ENCODE measurements around the gene MFSD6L.

DNA sequence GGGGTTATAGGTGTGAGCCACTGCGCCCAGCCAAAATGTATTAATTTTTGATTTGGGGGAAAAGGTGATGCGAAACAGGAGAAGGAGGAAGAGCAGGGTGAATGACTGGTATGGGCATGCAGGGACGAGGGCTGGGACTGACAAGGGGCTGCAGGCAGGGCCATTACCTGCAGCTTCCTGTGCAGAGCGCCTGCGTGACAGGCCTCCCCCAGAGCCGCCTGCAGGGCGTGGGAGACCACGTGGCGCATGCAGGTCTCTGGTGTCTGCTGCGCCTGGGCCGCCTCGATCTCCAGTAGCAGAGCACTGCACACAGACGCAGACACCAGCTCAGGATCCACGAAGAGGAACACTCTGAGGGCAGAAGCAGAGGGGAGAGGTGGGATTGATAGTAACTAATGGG is 35.9 kb upstream of the MFSD6L start:
- TF ChIP-seq, protein P1, sequence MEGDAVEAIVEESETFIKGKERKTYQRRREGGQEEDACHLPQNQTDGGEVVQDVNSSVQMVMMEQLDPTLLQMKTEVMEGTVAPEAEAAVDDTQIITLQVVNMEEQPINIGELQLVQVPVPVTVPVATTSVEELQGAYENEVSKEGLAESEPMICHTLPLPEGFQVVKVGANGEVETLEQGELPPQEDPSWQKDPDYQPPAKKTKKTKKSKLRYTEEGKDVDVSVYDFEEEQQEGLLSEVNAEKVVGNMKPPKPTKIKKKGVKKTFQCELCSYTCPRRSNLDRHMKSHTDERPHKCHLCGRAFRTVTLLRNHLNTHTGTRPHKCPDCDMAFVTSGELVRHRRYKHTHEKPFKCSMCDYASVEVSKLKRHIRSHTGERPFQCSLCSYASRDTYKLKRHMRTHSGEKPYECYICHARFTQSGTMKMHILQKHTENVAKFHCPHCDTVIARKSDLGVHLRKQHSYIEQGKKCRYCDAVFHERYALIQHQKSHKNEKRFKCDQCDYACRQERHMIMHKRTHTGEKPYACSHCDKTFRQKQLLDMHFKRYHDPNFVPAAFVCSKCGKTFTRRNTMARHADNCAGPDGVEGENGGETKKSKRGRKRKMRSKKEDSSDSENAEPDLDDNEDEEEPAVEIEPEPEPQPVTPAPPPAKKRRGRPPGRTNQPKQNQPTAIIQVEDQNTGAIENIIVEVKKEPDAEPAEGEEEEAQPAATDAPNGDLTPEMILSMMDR (IDR thresholded peaks at IDR 0.05): no peak
- no peak for TF ChIP-seq POLR2A (IDR thresholded peaks at IDR 0.05)

All from adrenal gland (tissue), 5 donors.